Transverse colon (tissue), 3 donors: ENCODE results near the gene RGSL1.

Source experiments
- POLR2A ChIP-seq: fragments of 450-650 bp; IDR thresholded peaks from one replicate; pipeline ENCODE4 v1.6.1; 2016; ENCODE audit warnings: antibody characterized with exemption, mild to moderate bottlenecking, moderate library complexity
- TF ChIP-seq, protein P1 (sequence below), 5 experiments: fragments of 200-600 bp in 3 of 5; fragments of 450-650 bp in 2 of 5; sonication (generic) in 3 of 5; IDR thresholded peaks; 1 replicate in 2 of 5; 2 replicates in 3 of 5; pipeline ENCODE4 v1.5.1; 2016 to 2017; ENCODE audit warnings: antibody characterized with exemption in 5 of 5, inconsistent platforms in 3 of 5, mild to moderate bottlenecking in 2 of 5, moderate library complexity in 1 of 5

DNA sequence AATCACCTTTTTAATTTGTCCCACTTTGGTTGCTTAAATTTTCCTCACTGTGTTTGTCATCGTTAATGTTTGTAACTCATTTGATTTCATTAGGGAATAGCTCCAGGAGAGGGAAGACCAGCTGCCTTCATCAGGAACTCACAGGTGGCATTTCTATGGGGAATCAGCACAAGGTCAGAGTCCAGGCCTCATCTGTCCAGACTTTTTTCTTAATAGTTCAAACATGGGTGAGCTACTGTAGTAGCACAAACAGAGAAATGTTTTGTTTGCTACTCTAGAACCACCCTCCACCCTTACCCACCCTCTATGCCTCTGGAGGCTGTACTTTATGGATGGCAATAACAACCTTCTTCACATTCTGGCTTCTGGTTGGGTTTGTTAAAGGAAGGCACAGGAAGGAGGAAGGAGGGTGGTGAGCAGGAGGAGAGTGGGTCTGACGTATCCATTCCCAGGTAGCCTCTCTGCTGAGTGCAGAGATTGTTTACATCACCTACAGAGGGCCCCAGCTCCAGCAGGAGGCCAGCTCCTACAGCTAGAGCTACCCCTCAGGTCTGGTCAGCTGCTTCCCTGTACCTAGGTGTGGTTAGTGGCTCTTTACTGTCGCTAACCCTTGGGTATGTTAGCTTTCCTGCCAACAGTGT, 41.4 kb upstream of the RGSL1 start:
- TF ChIP-seq, protein P1, sequence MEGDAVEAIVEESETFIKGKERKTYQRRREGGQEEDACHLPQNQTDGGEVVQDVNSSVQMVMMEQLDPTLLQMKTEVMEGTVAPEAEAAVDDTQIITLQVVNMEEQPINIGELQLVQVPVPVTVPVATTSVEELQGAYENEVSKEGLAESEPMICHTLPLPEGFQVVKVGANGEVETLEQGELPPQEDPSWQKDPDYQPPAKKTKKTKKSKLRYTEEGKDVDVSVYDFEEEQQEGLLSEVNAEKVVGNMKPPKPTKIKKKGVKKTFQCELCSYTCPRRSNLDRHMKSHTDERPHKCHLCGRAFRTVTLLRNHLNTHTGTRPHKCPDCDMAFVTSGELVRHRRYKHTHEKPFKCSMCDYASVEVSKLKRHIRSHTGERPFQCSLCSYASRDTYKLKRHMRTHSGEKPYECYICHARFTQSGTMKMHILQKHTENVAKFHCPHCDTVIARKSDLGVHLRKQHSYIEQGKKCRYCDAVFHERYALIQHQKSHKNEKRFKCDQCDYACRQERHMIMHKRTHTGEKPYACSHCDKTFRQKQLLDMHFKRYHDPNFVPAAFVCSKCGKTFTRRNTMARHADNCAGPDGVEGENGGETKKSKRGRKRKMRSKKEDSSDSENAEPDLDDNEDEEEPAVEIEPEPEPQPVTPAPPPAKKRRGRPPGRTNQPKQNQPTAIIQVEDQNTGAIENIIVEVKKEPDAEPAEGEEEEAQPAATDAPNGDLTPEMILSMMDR (IDR thresholded peaks at IDR 0.05), result peak in 1 of 5 experiments; percentile 19
- no peak for TF ChIP-seq POLR2A
